AG10803 (cell line): ENCODE measurements around the gene ASCC3.
"Not testable (repeated sequence)": the region's sequence is repeated elsewhere in the genome, so short reads cannot be mapped to it uniquely, and the experiment has no call there.

Experiments
- DNase-seq: peaks from one replicate; pipeline ENCODE4 v3.0.0; 2010; ENCODE audit warnings: low read depth
- H3K4me3 ChIP-seq: 2 replicates; pipeline ENCODE4 v1.5.1; 2011; ENCODE audit warnings: mild to moderate bottlenecking, low read length, control low read depth
- TF ChIP-seq, protein P1 (sequence below): conservative IDR thresholded peaks from 2 replicates; pipeline ENCODE4 v1.5.1; 2011; ENCODE audit warnings: mild to moderate bottlenecking, low read length, control low read depth, inconsistent platforms

Gene ASCC3

DNA sequence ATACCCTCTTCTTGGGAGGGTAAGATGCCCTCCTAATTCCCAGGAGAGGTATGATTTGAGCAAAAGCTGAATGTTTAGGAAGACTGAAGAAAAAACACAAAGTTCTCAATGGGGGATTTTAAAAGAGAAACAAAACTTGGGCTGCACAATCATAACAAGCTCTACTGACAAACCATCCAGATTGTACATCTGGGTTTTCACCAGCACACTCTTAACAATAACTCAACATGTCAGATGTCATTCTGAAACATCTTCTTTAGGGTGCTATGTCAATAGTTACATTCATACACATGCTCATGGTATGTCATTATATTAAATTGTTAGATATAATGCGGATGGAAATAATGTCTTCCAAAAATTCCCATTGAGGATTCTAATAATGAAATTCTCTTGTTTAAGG is 95.1 kb downstream of the ASCC3 start:
- DNase-seq = no peak
- TF ChIP-seq, protein P1, sequence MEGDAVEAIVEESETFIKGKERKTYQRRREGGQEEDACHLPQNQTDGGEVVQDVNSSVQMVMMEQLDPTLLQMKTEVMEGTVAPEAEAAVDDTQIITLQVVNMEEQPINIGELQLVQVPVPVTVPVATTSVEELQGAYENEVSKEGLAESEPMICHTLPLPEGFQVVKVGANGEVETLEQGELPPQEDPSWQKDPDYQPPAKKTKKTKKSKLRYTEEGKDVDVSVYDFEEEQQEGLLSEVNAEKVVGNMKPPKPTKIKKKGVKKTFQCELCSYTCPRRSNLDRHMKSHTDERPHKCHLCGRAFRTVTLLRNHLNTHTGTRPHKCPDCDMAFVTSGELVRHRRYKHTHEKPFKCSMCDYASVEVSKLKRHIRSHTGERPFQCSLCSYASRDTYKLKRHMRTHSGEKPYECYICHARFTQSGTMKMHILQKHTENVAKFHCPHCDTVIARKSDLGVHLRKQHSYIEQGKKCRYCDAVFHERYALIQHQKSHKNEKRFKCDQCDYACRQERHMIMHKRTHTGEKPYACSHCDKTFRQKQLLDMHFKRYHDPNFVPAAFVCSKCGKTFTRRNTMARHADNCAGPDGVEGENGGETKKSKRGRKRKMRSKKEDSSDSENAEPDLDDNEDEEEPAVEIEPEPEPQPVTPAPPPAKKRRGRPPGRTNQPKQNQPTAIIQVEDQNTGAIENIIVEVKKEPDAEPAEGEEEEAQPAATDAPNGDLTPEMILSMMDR = no peak
- no peak overlapping the region for H3K4me3 ChIP-seq

DNA sequence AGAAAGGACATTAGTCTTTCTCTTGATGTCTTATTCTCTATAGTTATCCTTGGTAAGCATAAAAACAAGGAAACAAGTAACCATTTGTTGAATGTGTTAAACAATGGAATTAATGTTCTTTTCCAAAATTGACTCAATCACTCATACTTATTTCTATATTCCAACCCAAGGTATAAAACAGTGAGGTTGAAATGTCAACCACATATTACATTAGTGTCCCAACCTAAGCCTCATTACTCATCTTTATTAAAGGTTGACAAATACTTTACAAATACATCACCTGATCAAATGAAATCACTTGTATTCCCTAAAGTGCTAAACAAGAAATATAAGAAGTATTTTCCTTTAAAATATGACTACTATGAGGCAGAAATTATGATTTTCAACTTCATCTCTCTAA is 100.5 kb downstream of the ASCC3 start:
- TF ChIP-seq, protein P1 = no peak
- no peak overlapping the region for H3K4me3 ChIP-seq
- no peak for DNase-seq

DNA sequence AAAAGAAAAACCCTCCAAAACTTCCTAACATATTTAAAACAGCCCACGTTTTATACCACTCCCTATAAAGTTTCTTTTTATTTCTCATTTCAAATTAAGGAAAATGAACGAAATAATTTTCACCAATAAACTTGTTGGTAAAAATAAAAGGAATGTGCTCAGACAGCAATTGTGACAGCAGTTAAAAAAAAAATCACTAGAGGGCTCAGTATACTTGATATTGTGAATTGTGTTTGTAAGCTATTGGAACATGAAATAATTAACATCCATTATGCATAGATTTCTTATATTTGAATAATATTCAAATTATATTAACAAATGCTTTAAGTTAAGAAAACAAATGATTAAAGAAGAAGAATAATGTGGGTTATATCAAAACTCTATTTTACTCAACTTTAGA is 105.5 kb downstream of the ASCC3 start:
- DNase-seq = peak; percentile 2
- H3K4me3 ChIP-seq = no peak overlapping the region
- TF ChIP-seq, protein P1 = no peak; the same call in 1 of the 2 replicates

DNA sequence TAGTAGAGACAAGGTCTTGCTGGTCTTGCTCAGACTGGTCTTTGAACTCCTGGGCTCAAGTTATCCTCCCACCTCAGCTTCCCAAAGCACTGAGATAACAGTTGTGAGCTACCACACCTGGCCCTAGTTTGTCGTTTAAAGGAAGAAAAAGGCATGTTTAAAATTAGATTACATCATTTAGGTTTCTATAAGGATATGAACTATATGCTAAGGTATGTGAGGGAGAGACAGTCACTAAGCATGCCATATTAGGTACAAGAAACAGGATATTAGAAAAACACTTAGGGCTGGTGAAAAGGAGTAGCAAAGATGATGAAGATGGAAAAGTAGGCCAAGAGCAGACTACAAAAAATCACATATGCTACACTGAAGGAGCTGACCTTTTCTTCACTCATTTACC is 106.4 kb downstream of the ASCC3 start:
- peak; percentile 2 for DNase-seq
- TF ChIP-seq, protein P1 = no peak

DNA sequence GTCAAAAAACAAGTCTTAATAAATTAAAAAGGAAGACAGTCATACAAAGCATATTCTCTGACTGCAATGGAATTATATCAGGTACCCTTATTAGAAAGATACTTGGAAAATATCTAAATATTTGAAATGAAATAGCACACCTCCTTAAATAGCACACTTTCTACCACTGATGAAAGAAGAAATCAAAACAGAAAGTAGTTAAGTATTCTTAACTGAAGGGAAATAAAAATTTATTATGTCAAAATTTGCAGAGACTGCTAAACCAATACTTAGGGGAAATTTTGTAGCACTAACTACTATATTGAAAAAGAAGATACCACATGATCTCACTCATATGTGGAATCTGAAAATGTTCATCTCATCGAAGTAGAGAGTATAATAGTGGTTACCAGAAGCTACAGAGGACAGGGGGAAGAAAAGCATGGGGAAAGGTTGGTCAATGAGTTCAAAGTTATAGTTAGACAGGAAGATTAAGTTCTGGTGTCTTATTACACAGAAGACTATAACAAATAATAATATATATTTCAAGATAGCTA is 112.2 kb downstream of the ASCC3 start:
- no peak overlapping the region for H3K4me3 ChIP-seq
- TF ChIP-seq, protein P1 = no peak
- DNase-seq = no peak

More for the DNA sequence above, 106.4 kb downstream of the ASCC3 start:
- no peak overlapping the region for H3K4me3 ChIP-seq

DNA sequence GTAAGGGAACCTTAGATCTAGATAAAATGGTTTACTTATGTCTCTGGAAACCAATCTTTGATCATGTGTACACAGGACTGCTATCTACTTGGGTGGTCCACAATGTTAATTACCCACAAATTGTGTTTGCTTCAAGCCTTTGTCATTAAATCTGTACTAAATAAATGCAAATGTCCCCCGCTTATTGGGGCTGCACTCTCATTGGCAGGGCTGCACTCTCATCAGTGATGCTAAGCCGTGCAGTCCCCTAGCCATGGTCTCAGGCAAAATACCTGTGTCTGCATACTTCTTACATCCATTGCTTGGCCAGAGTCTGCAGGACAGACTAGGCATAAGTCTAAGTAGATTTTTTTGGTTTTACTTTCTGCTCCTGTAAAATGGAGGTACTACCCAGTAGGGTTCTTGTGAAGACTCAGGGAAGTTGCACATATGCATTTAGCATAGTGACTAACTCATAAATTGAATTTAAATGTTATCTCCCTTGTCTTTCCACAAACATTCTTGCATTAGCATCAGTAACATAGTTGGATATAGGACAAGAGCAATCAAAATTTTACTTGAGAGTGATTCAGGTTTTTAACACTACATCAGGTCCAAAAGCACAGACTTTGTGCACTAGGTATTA is 117.4 kb downstream of the ASCC3 start:
- no peak for DNase-seq
- TF ChIP-seq, protein P1 = no peak
- no peak overlapping the region for H3K4me3 ChIP-seq

DNA sequence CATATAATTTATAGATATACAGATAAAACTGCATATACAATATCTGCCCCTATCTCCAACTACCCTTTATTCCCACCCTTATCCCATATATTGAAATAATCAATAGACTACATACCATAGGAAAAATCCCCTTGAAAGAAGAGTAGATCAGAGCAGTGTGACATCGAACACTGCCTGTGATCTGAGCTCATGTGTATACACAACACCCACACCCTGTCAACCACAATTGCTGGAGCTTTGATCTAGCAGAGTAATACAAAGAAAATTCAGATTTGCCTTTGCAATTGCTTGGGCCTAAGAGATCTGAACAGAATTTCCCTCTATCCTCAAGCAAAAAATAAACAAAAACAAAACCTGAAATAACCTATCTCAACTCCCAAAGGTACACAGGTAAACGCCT is 119.3 kb downstream of the ASCC3 start:
- DNase-seq = no peak
- TF ChIP-seq, protein P1 = no peak
- no peak overlapping the region for H3K4me3 ChIP-seq

DNA sequence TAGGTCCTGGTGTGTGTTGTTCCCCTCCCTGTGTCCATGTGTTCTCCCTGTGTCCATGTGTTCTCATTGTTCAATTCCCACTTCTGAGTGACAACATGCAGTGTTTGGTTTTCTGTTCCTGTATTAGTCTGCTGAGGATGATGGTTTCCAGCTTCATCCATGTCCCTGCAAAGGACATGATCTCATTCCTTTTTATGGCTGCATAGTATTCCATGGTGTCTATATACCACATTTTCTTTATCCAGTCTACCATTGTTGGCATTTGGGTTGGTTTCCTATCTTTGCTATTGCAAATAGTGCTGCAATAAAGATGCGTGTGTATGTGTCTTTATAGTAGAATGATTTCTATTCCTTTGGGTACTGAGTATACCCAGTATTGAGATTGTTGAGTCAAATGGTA is 122.7 kb downstream of the ASCC3 start:
- not testable (repeated sequence) for DNase-seq

More for the DNA sequence above, 122.7 kb downstream of the ASCC3 start:
- H3K4me3 ChIP-seq = not testable (repeated sequence)
